AG04449 (cell line): Measurements from ENCODE around the gene SLK.

Experiments
- CTCF ChIA-PET: fragments of 350-600 bp; formaldehyde crosslinking; extraction: SDS; loops from one replicate; lab custom pipeline; 2021; ENCODE audit warnings: antibody characterized with exemption; lab: Yijun Ruan, JAX
- POLR2A ChIA-PET: fragments of 400-600, 350-600 bp; formaldehyde crosslinking; extraction: SDS; loops from one replicate; lab custom pipeline; 2020; ENCODE audit warnings: antibody characterized with exemption, inconsistent platforms; lab: Yijun Ruan, JAX
- DNase-seq: peaks from one replicate; pipeline ENCODE4 v3.0.0-alpha.2; 2010; ENCODE audit warnings: low read depth, low spot score
- H3K4me3 ChIP-seq: 2 replicates; pipeline ENCODE4 v1.5.1; 2011; ENCODE audit warnings: low read depth, mild to moderate bottlenecking, control low read depth, low read length
- TF ChIP-seq, protein P1 (sequence below): IDR thresholded peaks from one replicate; pipeline ENCODE4 v1.5.1; 2011; ENCODE audit warnings: mild to moderate bottlenecking, moderate library complexity, low read length, control low read depth, inconsistent platforms; ENCODE audit not compliant: insufficient read depth; ENCODE audit errors: missing control alignments

Gene SLK

DNA sequence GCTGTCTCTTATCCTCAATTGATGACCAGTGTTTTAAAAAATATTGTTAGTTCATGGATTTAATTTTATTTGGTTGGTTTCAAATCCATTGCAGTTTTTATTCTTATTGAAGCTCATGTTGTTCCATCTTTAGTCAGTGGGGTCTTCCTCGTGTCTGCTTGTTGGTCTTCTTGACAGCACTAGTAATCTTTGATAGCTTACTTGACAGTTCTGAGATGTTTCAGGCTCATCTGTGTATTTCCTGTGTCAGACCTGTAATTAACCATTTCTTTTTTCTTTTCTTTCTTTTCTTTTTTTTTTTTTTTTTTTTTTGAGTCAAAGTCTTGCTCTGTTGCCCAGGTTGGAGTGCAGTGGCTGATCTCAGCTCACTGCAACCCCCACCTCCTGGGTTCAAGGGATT is 28.2 kb downstream of the SLK start:
- CTCF ChIA-PET: interaction anchor here (1.0 kb wide), 1 partner anchor 10 kb away, joined by 3 read pairs; no protein-coding TSS in a partner anchor
- no peak overlapping the region for H3K4me3 ChIP-seq
- TF ChIP-seq, protein P1, sequence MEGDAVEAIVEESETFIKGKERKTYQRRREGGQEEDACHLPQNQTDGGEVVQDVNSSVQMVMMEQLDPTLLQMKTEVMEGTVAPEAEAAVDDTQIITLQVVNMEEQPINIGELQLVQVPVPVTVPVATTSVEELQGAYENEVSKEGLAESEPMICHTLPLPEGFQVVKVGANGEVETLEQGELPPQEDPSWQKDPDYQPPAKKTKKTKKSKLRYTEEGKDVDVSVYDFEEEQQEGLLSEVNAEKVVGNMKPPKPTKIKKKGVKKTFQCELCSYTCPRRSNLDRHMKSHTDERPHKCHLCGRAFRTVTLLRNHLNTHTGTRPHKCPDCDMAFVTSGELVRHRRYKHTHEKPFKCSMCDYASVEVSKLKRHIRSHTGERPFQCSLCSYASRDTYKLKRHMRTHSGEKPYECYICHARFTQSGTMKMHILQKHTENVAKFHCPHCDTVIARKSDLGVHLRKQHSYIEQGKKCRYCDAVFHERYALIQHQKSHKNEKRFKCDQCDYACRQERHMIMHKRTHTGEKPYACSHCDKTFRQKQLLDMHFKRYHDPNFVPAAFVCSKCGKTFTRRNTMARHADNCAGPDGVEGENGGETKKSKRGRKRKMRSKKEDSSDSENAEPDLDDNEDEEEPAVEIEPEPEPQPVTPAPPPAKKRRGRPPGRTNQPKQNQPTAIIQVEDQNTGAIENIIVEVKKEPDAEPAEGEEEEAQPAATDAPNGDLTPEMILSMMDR: no peak
- POLR2A ChIA-PET: no interaction called here
- no peak for DNase-seq

- TF ChIP-seq, protein P1: no peak
- ChIA-PET CTCF (interaction anchor here (1.3 to 1.7 kb wide), 3 partner anchors 10 to 123 kb away, joined by 3 to 6 read pairs (median 4); partner anchors contain the start of gene SFR1), POLR2A (no interaction called here)
- H3K4me3 ChIP-seq: no peak overlapping the region
- DNase-seq: no peak
These were observed 31.9 kb downstream of the SLK start for GRCh38 chr10:103998805-103999204.

- TF ChIP-seq, protein P1: no peak
- ChIA-PET CTCF (no interaction called here), POLR2A (no interaction called here)
- no peak for DNase-seq
- no peak overlapping the region for H3K4me3 ChIP-seq
These were observed 36.0 kb downstream of the SLK start for GRCh38 chr10:104002911-104003310.

DNA sequence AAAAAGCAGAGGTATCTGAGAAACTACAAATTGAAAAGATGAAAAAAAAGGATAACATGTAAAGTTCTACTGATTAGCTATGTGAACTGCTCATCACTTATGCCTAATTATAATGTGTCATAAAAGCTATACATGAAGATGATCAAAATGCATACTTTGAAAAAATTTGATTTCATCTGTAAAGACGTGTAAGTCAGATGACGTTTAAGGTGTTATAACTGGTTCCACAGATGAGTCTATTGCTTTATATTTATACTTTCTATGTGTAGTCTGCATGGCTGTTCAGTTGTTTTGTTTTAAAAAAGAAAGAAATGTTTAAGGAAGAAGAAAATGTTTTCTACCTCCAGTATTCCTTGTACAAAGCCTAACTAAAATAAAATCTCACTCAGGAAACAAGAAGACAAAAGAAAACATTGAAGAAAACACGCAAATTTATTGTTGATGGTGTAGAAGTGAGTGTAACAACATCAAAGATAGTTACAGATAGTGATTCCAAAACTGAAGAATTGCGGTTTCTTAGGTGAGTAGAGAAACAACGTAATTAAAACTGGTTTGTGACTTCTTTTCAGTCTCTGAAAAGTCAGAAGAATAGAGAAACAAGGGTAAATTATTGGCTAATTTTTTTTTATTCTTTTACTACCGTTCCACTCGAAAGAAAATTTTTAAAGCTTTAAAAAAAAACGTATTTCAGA is 38.4 kb downstream of the SLK start:
- ChIA-PET POLR2A (no interaction called here), CTCF (interaction anchor here (0.9 to 1.1 kb wide), 3 partner anchors 10 to 20 kb away, joined by 3 read pairs; no protein-coding TSS in a partner anchor)
- TF ChIP-seq, protein P1: no peak
- DNase-seq: no peak
- no peak overlapping the region for H3K4me3 ChIP-seq

- POLR2A ChIA-PET: no interaction called here
- DNase-seq: no peak
- CTCF ChIA-PET: no interaction called here
- H3K4me3 ChIP-seq: no peak overlapping the region
- TF ChIP-seq, protein P1: no peak
These were observed 45.0 kb downstream of the SLK start for GRCh38 chr10:104011904-104012303.

GRCh38 chr10:104013489-104013888 is 46.5 kb downstream of the SLK start:
- no peak for DNase-seq
- CTCF ChIA-PET: no interaction called here
- no peak overlapping the region for H3K4me3 ChIP-seq
- POLR2A ChIA-PET: no interaction called here
- TF ChIP-seq, protein P1: no peak
